Activated naive CD8-positive, alpha-beta T cell treated with anti-CD3 and anti-CD28 coated beads, Interleukin-2, amount 10 ng/mL, durations not matched to agents 7 days and 5 days (primary cell): ENCODE data around the gene GMFB. TPM values are rescaled to one million over a fixed set of nuclear protein-coding genes. Genes with fewer than 3 reads are reported as not detected.
"Not testable (repeated sequence)": the region's sequence is repeated elsewhere in the genome, so short reads cannot be mapped to it uniquely, and the experiment has no call there.

ENCODE experiments used
- ATAC-seq: fragments of 150-1000 bp; cut with Tn5 transposase; one replicate; pipeline ENCODE4 v1.10.0; 2021; ENCODE audit warnings: low read depth, moderate library complexity
- POLR2A ChIA-PET: fragments of 350-600 bp; sonication (Branson Sonifier 250); formaldehyde crosslinking; loops from one replicate; lab custom pipeline; 2021; ENCODE audit warnings: antibody characterized with exemption; lab: Charles Lee
- DNase-seq: peaks from one replicate; pipeline ENCODE4 v3.0.0; 2021
- H3K27ac Mint-ChIP-seq: one replicate; pipeline ENCODE4 v1.8.0; 2022; ENCODE audit warnings: mild to moderate bottlenecking, mixed read lengths
- H3K27me3 Mint-ChIP-seq: one replicate; pipeline ENCODE4 v1.8.0; 2022; ENCODE audit warnings: mild to moderate bottlenecking, moderate library complexity, mixed read lengths
- H3K36me3 Mint-ChIP-seq: one replicate; pipeline ENCODE4 v1.8.0; 2021; ENCODE audit warnings: mild to moderate bottlenecking, mixed read lengths
- H3K4me1 Mint-ChIP-seq: one replicate; pipeline ENCODE4 v1.8.0; 2021; ENCODE audit warnings: mixed read lengths
- H3K4me3 Mint-ChIP-seq: one replicate; pipeline ENCODE4 v1.8.0; 2022; ENCODE audit warnings: mild to moderate bottlenecking, moderate library complexity, mixed read lengths
- H3K9me3 Mint-ChIP-seq: one replicate; pipeline ENCODE4 v1.8.0; 2021; ENCODE audit warnings: mixed read lengths
- total RNA-seq, 2 experiments: library from RNA; stranded (reverse); gene quantifications; one replicate each; pipeline ENCODE4 v1.2.3, GENCODE V29; 2021

Gene GMFB
- total RNA-seq, 2 experiments from 2014 or later, result 31.3 to 36.4 TPM

DNA sequence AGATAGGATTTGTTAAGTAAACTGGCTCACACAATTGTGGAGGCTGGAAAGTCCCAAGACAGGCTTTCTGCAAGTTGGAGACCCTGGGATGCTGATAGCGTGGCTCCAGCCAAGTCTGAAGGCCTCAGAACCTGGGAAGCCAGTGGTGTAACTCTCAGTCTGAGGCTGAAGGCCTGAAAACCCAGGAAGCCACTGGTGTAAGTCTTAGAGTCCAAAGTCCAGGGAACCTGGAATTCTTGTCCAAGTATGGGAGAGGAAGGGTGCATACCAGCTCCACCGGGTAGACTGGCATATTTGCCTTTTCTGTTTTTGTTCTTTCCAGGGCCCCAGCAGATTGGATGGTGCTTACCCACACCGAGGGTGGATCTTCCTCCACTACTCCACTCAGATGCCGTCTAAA is 18.1 kb downstream of the GMFB start:
- no peaks in the 10 kb centered on the region for H3K27me3 Mint-ChIP-seq
- peaks cover 8% of the 10 kb centered on the region for H3K9me3 Mint-ChIP-seq
- ATAC-seq, result no peak
- DNase-seq, result no peak
- no peak overlapping the region for H3K4me3 Mint-ChIP-seq
- H3K36me3 Mint-ChIP-seq, result peaks cover 16% of the 10 kb centered on the region
- no peaks in the 10 kb centered on the region for H3K4me1 Mint-ChIP-seq
- POLR2A ChIA-PET, result interaction anchor here (1.2 kb wide), 1 partner anchor 18 kb away, joined by 4 read pairs; the partner anchor contains the start of gene GMFB
- no peak overlapping the region for H3K27ac Mint-ChIP-seq

DNA sequence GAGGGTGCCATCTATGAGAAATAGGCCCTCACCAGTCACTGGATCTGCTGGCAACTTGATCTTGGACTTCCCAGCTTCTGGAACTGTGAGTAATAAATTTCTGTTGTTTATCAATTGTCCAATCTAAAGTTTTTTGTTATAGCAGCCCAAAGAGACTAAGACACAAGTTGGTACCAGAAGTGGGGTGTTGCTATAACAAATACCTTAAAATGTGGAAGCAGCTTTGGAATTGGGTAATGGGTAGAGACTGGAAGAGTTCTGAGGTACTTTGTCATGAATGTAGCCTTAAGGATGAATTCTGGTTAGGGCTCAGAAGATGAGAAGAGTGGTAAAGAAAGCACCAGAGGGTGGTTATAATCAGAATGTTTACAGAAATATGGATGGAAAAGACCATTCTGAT is 21.5 kb downstream of the GMFB start:
- Mint-ChIP-seq H3K4me1 (no peaks in the 10 kb centered on the region), H3K4me3 (no peak overlapping the region), H3K9me3 (peaks cover 8% of the 10 kb centered on the region), H3K27me3 (peaks cover 2% of the 10 kb centered on the region), H3K27ac (no peak overlapping the region), H3K36me3 (peaks cover 10% of the 10 kb centered on the region)
- no peak for DNase-seq
- POLR2A ChIA-PET, result no interaction called here
- no peak for ATAC-seq

DNA sequence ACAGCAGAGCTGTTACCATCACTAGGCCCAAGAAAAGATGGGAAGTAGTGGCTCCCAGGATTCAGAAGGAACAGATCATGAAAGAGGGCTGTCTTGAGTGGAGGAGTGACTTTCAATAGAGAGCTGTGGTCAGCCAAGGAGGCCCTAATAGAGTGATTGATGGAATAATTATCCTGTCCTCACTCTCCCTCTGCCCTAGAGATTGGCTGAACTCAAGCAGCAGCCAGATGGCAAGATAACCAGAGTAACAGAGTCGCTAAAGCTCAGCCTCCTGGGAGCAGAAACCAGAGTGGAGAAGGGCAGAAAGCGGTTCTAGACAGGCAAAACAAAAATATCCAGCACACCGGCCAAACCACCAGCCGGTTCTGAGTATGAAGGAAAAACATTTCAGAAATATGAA is 23.1 kb downstream of the GMFB start:
- H3K4me1 Mint-ChIP-seq, result no peaks in the 10 kb centered on the region
- peaks cover 9% of the 10 kb centered on the region for H3K36me3 Mint-ChIP-seq
- no peak overlapping the region for H3K27ac Mint-ChIP-seq
- POLR2A ChIA-PET, result no interaction called here
- H3K4me3 Mint-ChIP-seq, result no peak overlapping the region
- H3K27me3 Mint-ChIP-seq, result peaks cover 2% of the 10 kb centered on the region
- ATAC-seq (no peak), DNase-seq (no peak)
- H3K9me3 Mint-ChIP-seq, result peaks cover 8% of the 10 kb centered on the region

DNA sequence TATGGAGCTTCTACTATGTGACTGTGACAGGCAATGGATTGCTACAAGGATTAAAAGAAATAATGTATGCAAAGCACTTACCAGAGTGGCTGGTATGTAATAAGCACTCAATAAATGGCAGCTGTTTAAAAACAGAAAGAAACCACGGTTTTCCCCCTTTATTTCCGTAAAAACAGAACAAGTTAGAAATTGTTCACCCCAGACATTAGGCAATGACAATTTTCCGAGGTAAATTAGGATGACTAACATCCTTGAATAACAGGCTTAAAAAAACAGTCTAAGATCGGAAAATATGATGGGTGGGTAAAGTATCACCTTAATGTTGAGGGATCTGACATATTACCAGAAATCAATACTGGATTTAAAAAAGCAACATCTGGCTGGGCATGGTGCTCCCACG is 26.7 kb downstream of the GMFB start:
- POLR2A ChIA-PET, result no interaction called here
- Mint-ChIP-seq H3K4me3 (no peak overlapping the region), H3K27me3 (peaks cover 2% of the 10 kb centered on the region), H3K4me1 (no peaks in the 10 kb centered on the region), H3K27ac (no peak overlapping the region), H3K9me3 (peaks cover 10% of the 10 kb centered on the region), H3K36me3 (peaks cover 4% of the 10 kb centered on the region)
- DNase-seq, result no peak
- ATAC-seq, result no peak

DNA sequence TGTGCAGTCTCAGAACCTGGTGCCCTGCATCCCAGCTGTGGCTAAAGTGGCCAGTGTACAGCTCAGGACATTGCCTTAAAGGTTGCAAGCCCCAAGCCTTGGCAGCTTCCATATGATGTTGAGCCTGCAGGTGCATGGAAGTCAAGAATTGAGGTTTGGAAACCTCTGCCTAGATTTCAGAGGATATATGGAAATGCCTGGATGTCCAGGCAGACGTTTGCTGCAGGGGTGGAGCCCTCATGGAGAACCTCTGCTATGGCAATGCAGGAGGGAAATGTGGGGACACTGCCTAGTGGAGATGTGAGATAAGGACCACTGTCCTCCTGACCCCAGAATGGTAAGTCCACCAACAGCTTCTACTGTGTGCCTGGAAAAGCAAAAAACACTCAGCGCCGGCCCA is 29.7 kb downstream of the GMFB start:
- no peak overlapping the region for H3K4me3 Mint-ChIP-seq
- POLR2A ChIA-PET, result no interaction called here

DNA sequence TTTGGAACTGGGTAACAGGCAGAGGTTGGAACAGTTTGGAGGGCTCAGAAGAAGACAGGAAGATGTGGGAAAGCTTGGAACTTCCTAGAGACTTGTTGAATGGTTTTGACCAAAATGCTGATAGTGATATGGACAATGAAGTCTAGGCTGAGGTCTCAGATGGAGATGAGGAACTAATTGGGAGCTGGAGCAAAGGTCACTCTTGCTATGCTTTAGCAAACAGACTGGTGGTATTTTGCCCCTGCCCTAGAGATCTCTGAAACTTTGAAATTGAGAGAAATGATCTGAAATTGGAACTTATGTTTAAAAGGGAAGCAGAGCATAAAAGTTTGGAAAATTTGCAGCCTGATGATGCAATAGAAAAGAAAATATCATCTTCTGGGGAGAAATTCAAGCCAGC is 30.2 kb downstream of the GMFB start:
- H3K27ac Mint-ChIP-seq, H3K27me3 Mint-ChIP-seq, POLR2A ChIA-PET, ATAC-seq, H3K36me3 Mint-ChIP-seq, H3K4me3 Mint-ChIP-seq, H3K4me1 Mint-ChIP-seq, H3K9me3 Mint-ChIP-seq, DNase-seq: not testable (repeated sequence)

More for the DNA sequence above, 29.7 kb downstream of the GMFB start:
- Mint-ChIP-seq H3K36me3 (peaks cover 2% of the 10 kb centered on the region), H3K9me3 (peaks cover 9% of the 10 kb centered on the region), H3K27me3 (peaks cover 2% of the 10 kb centered on the region), H3K4me1 (no peaks in the 10 kb centered on the region), H3K27ac (no peak overlapping the region)
- no peak for ATAC-seq
- no peak for DNase-seq

- POLR2A ChIA-PET, result no interaction called here
- Mint-ChIP-seq H3K27me3 (no peaks in the 10 kb centered on the region), H3K36me3 (peaks cover 2% of the 10 kb centered on the region), H3K27ac (no peak overlapping the region), H3K9me3 (peaks cover 9% of the 10 kb centered on the region), H3K4me1 (no peaks in the 10 kb centered on the region), H3K4me3 (no peak overlapping the region)
- DNase-seq (no peak), ATAC-seq (no peak)
Observed at GRCh38 chr14:54457609-54457996, 31.2 kb downstream of the GMFB start.

- H3K4me3 Mint-ChIP-seq, ATAC-seq, H3K4me1 Mint-ChIP-seq, H3K36me3 Mint-ChIP-seq, H3K27me3 Mint-ChIP-seq, DNase-seq, H3K9me3 Mint-ChIP-seq, POLR2A ChIA-PET, H3K27ac Mint-ChIP-seq: not testable (repeated sequence)
Observed at GRCh38 chr14:54456820-54457608, 31.8 kb downstream of the GMFB start.

- Mint-ChIP-seq H3K27ac (no peak overlapping the region), H3K4me3 (no peak overlapping the region), H3K36me3 (peaks cover 2% of the 10 kb centered on the region), H3K27me3 (no peaks in the 10 kb centered on the region), H3K4me1 (peaks cover 3% of the 10 kb centered on the region), H3K9me3 (peaks cover 9% of the 10 kb centered on the region)
- DNase-seq, result no peak
- no peak for ATAC-seq
- POLR2A ChIA-PET, result no interaction called here
Observed at GRCh38 chr14:54455363-54455762, 33.4 kb downstream of the GMFB start.

GRCh38 chr14:54453990-54454389 is 34.8 kb downstream of the GMFB start:
- H3K27me3 Mint-ChIP-seq, POLR2A ChIA-PET, ATAC-seq, H3K36me3 Mint-ChIP-seq, H3K9me3 Mint-ChIP-seq, DNase-seq, H3K4me3 Mint-ChIP-seq, H3K4me1 Mint-ChIP-seq, H3K27ac Mint-ChIP-seq: not testable (repeated sequence)

- H3K27ac Mint-ChIP-seq, result no peak overlapping the region
Observed at GRCh38 chr14:54453252-54453651, 35.5 kb downstream of the GMFB start.

DNA sequence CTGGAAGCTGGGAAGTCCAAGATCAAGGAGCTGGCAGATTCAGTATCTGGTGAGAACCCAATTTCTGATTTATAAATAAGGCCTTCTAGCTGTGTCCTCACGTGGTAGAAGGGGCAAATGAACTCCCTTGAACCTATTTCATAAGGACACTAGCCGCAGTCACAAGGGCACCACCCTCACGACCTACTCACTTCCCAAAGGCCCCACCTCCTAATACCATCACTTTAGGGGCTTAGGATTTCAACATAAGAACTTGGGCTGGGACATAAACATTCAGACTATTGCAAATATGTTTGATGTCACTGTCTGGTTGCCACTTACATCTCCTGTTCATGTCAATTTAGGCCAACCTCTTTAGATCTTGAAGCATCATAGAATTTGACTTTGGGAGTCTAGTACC is 36.8 kb downstream of the GMFB start:
- H3K4me3 Mint-ChIP-seq, result no peak overlapping the region
- ATAC-seq (no peak), DNase-seq (no peak)
- peaks cover 3% of the 10 kb centered on the region for H3K4me1 Mint-ChIP-seq
- no peaks in the 10 kb centered on the region for H3K9me3 Mint-ChIP-seq
- H3K27me3 Mint-ChIP-seq, result peaks cover 3% of the 10 kb centered on the region
- H3K36me3 Mint-ChIP-seq, result no peaks in the 10 kb centered on the region
- POLR2A ChIA-PET, result interaction anchor here (0.7 kb wide), 1 partner anchor 57 kb away, joined by 6 read pairs; no protein-coding TSS in a partner anchor
- no peak overlapping the region for H3K27ac Mint-ChIP-seq

More at GRCh38 chr14:54453252-54453651, 35.5 kb downstream of the GMFB start:
- Mint-ChIP-seq H3K27me3 (peaks cover 3% of the 10 kb centered on the region), H3K36me3 (no peaks in the 10 kb centered on the region), H3K9me3 (peaks cover under 1% of the 10 kb centered on the region), H3K4me3 (no peak overlapping the region), H3K4me1 (peaks cover 3% of the 10 kb centered on the region)
- POLR2A ChIA-PET, result no interaction called here
- DNase-seq, result no peak
- ATAC-seq, result no peak

DNA sequence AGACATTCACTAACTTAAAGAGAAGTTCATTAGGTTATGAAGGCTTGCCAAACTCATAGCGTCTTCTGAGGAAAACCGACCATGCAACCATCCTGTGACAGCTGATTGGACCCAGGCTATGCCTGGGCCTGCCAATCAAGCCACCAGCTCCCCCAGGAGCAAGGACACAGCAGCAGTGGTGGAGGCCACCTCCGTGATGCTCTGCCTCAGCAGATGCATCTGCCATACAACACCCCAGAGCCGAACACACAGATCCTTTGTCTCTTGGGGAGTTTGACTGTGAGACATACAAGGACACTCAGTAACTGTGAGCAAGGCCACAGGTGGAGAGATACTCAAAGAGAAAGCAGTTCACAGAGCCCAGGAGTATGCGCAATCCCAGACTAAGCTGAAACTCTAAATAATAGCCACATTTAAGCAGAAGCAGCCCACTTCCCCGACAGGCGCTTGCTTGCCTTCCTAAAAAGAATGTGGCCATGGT is 37.6 kb downstream of the GMFB start:
- H3K27me3 Mint-ChIP-seq, result peaks cover 6% of the 10 kb centered on the region
- no peak overlapping the region for H3K4me3 Mint-ChIP-seq
- H3K4me1 Mint-ChIP-seq, result peaks cover 3% of the 10 kb centered on the region
- ATAC-seq (no peak), DNase-seq (no peak)
- POLR2A ChIA-PET, result no interaction called here
- H3K9me3 Mint-ChIP-seq, result no peaks in the 10 kb centered on the region
- H3K36me3 Mint-ChIP-seq, result no peaks in the 10 kb centered on the region
- no peak overlapping the region for H3K27ac Mint-ChIP-seq

GRCh38 chr14:54450535-54450934 is 38.2 kb downstream of the GMFB start:
- H3K4me3 Mint-ChIP-seq, result no peak overlapping the region
- no peak overlapping the region for H3K27ac Mint-ChIP-seq

More at GRCh38 chr14:54450535-54450934, 38.2 kb downstream of the GMFB start:
- Mint-ChIP-seq H3K9me3 (no peaks in the 10 kb centered on the region), H3K4me1 (peaks cover 3% of the 10 kb centered on the region), H3K27me3 (peaks cover 8% of the 10 kb centered on the region), H3K36me3 (no peaks in the 10 kb centered on the region)
- ATAC-seq (no peak), DNase-seq (no peak)
- POLR2A ChIA-PET, result no interaction called here
